ENCODE results near the gene ST7. TPM values are rescaled to one million over a fixed set of nuclear protein-coding genes. Genes with fewer than 3 reads are reported as not detected.

Gene ST7
- total and polyA plus RNA-seq, 2 of the 13 experiments (the other 11 are each of a cell fraction or from before 2014, with no cell fraction given): 17.3 to 23.5 TPM

DNA sequence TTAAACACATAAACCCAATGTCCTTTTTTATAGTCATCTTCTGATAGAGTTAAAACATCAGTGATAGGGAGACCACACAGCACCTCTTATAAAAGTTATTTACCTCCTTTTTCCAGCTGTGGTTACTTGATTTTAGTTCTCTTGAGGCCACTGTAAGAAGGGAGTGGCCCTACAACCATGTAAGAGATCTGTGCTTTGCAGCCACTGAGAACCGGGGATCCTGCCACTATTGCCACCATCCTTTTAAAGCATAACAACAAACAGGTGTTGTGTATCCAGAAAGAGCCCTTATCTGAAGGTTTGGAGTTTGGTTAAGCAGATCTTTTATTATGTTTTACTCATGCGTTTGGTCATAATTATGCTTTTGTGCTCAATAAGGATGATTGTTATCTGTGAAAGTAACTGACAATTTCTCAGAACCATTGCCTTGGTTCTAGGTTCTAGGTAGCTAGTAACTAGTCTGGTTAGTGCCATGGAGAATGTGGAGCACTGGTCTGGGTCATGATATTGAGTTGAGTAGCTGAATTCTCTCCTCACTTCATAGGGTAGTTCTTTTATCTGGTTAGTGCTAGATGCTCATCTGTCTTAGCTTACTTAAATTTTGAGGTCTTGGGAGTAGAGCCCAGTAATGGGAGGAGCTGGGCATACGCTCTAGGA lies 56.5 kb downstream of the ST7 start:
- CTCF ChIA-PET (ENCODE audit: low intra/inter-chr PET ratio, low total read pairs): no interaction called here
- in situ Hi-C loops (cut with HindIII; ENCODE audit: extremely low pct_ligation_motif_present, low pct_unique_long_range_greater_than_20kb): no loop called here
- no peak overlapping the region for H3K4me2 ChIP-seq (ENCODE audit: low read depth, low read length)
- no peak for DNase-seq (ENCODE audit: low spot score)
- H3K9ac ChIP-seq (ENCODE audit: insufficient read depth, low read depth, low read length): no peak overlapping the region
- H3K27ac ChIP-seq (ENCODE audit: extremely low read length, insufficient read depth, low read length): no peak overlapping the region
- H3K79me2 ChIP-seq (ENCODE audit: insufficient read depth, low read length): peaks cover 2% of the 10 kb centered on the region
- H3K9me3 ChIP-seq (ENCODE audit: low read length): no peaks in the 10 kb centered on the region
- no TSS peak for BruUV-seq (replicated peaks)
- H3K4me3 ChIP-seq (replicated peaks in 1 of 3; ENCODE audit: insufficient read depth in 1 of 3, low read depth in 2 of 3, low read length in 3 of 3): no peak overlapping the region
- H3K36me3 ChIP-seq (replicated peaks in 1 of 2; ENCODE audit: control insufficient read depth in 1 of 2, insufficient read depth in 2 of 2, low read length in 2 of 2): no peaks in the 10 kb centered on the region
- H4K20me1 ChIP-seq (ENCODE audit: insufficient read depth, low read length): no peaks in the 10 kb centered on the region
- no peak for FAIRE-seq
- TF ChIP-seq NCOA5 (CRISPR knock-in tag; IDR thresholded peaks at IDR 0.05): no peak
- TF ChIP-seq HOXA7 (CRISPR knock-in tag; IDR thresholded peaks at IDR 0.05): no peak
- no peak for TF ChIP-seq ZNF34 (CRISPR knock-in tag; IDR thresholded peaks at IDR 0.05; ENCODE audit: borderline replicate concordance)
- no peak for TF ChIP-seq PTBP1 (IDR thresholded peaks at IDR 0.05; ENCODE audit: low read depth, low read length, poor library complexity, severe bottlenecking)
- TF ChIP-seq RFX5 (IDR thresholded peaks at IDR 0.05; ENCODE audit: low read depth, low read length): no peak
- no peak for TF ChIP-seq ZNF33A (CRISPR knock-in tag; IDR thresholded peaks at IDR 0.05; ENCODE audit: borderline replicate concordance)
- TF ChIP-seq KLF12 (CRISPR knock-in tag; IDR thresholded peaks at IDR 0.05; ENCODE audit: borderline replicate concordance): no peak
- no peak for TF ChIP-seq ATF1 (CRISPR knock-in tag; IDR thresholded peaks at IDR 0.05)
- no peaks in the 10 kb centered on the region for H3K27me3 ChIP-seq (ENCODE audit: control insufficient read depth in 1 of 2, insufficient read depth in 2 of 2, low read length in 2 of 2)
- 98% methylated on average over 3 of the region's 3 CpGs for WGBS (ENCODE audit: low lambda C conversion rate)
- no peak for ATAC-seq
- intact Hi-C loops (cut with micrococcal nuclease; ENCODE audit: unreplicated experiment): no loop called here
- no peak overlapping the region for H2AFZ ChIP-seq (ENCODE audit: low read length)
- POLR2A ChIA-PET: no interaction called here
- H3K4me1 ChIP-seq (ENCODE audit: insufficient read depth, low read length): no peaks in the 10 kb centered on the region

DNA sequence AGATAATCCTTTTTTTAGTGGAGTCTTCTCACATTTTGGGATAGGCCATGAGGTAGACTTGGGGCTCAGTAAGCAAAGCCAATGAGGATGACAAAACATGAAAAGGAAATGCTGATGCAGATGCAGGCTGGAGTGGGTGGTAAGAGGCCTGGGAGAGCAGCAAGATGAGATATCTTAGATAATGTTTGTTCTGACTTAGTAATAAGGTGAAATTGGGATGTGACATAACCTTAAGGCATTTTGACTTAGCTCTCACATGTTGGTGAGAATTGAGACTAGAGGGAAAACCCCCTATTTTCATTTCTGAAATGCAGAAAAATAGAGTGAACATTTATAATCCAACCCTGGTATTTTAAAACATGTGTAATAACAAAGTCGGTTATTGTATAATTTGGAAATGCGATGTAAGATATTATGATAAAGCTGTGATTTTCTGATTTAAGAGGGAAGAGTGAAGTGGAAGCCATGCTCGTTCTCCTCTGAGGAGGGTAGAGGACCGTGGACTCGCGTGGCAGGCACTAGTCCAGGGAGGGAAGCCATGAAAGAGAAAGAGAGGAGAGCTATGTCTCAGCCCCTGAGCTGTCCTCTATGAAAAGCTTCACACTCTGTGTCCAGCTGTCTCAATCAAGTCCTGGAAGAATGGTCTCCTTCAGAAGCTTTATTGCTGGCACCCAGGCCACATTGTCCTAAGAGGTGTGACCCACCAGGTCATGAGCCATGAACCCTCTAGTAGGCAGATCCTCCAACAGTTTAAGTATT lies 57.3 kb downstream of the ST7 start:
- no peak overlapping the region for H3K27ac ChIP-seq (ENCODE audit: extremely low read length, insufficient read depth, low read length)
- BruUV-seq (replicated peaks): no TSS peak
- no peaks in the 10 kb centered on the region for H4K20me1 ChIP-seq (ENCODE audit: insufficient read depth, low read length)
- H3K9me3 ChIP-seq (ENCODE audit: low read length): no peaks in the 10 kb centered on the region
- H3K9ac ChIP-seq (ENCODE audit: insufficient read depth, low read depth, low read length): no peak overlapping the region
- H3K4me1 ChIP-seq (ENCODE audit: insufficient read depth, low read length): no peaks in the 10 kb centered on the region
- intact Hi-C loops (cut with micrococcal nuclease; ENCODE audit: unreplicated experiment) (no loop called here), in situ Hi-C loops (cut with HindIII; ENCODE audit: extremely low pct_ligation_motif_present, low pct_unique_long_range_greater_than_20kb) (no loop called here)
- no peaks in the 10 kb centered on the region for H3K36me3 ChIP-seq (replicated peaks in 1 of 2; ENCODE audit: control insufficient read depth in 1 of 2, insufficient read depth in 2 of 2, low read length in 2 of 2)
- FAIRE-seq: no peak
- no peak overlapping the region for H3K4me2 ChIP-seq (ENCODE audit: low read depth, low read length)
- no peak overlapping the region for H3K4me3 ChIP-seq (replicated peaks in 1 of 3; ENCODE audit: insufficient read depth in 1 of 3, low read depth in 2 of 3, low read length in 3 of 3)
- H2AFZ ChIP-seq (ENCODE audit: low read length): no peak overlapping the region
- CTCF ChIA-PET (ENCODE audit: low intra/inter-chr PET ratio, low total read pairs): no interaction called here
- no peak for ATAC-seq
- no peak for DNase-seq (ENCODE audit: low spot score)
- POLR2A ChIA-PET: no interaction called here
- no peaks in the 10 kb centered on the region for H3K27me3 ChIP-seq (ENCODE audit: control insufficient read depth in 1 of 2, insufficient read depth in 2 of 2, low read length in 2 of 2)
- WGBS (ENCODE audit: low lambda C conversion rate): 96% methylated on average over 6 of the region's 6 CpGs
- H3K79me2 ChIP-seq (ENCODE audit: insufficient read depth, low read length): no peaks in the 10 kb centered on the region
- no peak for TF ChIP-seq MATR3 (CRISPR knock-in tag; IDR thresholded peaks at IDR 0.05)
- TF ChIP-seq, protein P1, sequence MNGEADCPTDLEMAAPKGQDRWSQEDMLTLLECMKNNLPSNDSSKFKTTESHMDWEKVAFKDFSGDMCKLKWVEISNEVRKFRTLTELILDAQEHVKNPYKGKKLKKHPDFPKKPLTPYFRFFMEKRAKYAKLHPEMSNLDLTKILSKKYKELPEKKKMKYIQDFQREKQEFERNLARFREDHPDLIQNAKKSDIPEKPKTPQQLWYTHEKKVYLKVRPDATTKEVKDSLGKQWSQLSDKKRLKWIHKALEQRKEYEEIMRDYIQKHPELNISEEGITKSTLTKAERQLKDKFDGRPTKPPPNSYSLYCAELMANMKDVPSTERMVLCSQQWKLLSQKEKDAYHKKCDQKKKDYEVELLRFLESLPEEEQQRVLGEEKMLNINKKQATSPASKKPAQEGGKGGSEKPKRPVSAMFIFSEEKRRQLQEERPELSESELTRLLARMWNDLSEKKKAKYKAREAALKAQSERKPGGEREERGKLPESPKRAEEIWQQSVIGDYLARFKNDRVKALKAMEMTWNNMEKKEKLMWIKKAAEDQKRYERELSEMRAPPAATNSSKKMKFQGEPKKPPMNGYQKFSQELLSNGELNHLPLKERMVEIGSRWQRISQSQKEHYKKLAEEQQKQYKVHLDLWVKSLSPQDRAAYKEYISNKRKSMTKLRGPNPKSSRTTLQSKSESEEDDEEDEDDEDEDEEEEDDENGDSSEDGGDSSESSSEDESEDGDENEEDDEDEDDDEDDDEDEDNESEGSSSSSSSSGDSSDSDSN (CRISPR knock-in tag; IDR thresholded peaks at IDR 0.05): no peak
- TF ChIP-seq, protein P2, sequence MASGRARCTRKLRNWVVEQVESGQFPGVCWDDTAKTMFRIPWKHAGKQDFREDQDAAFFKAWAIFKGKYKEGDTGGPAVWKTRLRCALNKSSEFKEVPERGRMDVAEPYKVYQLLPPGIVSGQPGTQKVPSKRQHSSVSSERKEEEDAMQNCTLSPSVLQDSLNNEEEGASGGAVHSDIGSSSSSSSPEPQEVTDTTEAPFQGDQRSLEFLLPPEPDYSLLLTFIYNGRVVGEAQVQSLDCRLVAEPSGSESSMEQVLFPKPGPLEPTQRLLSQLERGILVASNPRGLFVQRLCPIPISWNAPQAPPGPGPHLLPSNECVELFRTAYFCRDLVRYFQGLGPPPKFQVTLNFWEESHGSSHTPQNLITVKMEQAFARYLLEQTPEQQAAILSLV (CRISPR knock-in tag; IDR thresholded peaks at IDR 0.05; ENCODE audit: borderline replicate concordance): no peak
- no peak for TF ChIP-seq HDAC6 (IDR thresholded peaks at IDR 0.05; ENCODE audit: low read depth, low read length)
- no peak for TF ChIP-seq MYNN (CRISPR knock-in tag; IDR thresholded peaks at IDR 0.05; ENCODE audit: low read depth)
